GM18499 (cell line): Measurements from ENCODE around the gene NPIPA3.
"Not testable (repeated sequence)": the region's sequence is repeated elsewhere in the genome, so short reads cannot be mapped to it uniquely, and the experiment has no call there.

Experiments used
- ATAC-seq: cut with Tn5 transposase; IDR thresholded peaks from one replicate; pipeline ENCODE4 v1.9.1; 2021; ENCODE audit warnings: moderate number of reproducible peaks; ENCODE audit not compliant: insufficient read depth, unreplicated experiment

Gene NPIPA3

GRCh38 chr16:14741794-14742193 lies 38.6 kb downstream of the NPIPA3 start:
- ATAC-seq, result not testable (repeated sequence)

- ATAC-seq, result peak; percentile 84
Measured at GRCh38 chr16:14742273-14743128, 39.3 kb downstream of the NPIPA3 start, which contains the start of gene NPIPA2. TSS of gene NPIPA2 (plus strand) at chr16:14742533. CDS start at chr16:14748066, 5,533 bp downstream.

DNA sequence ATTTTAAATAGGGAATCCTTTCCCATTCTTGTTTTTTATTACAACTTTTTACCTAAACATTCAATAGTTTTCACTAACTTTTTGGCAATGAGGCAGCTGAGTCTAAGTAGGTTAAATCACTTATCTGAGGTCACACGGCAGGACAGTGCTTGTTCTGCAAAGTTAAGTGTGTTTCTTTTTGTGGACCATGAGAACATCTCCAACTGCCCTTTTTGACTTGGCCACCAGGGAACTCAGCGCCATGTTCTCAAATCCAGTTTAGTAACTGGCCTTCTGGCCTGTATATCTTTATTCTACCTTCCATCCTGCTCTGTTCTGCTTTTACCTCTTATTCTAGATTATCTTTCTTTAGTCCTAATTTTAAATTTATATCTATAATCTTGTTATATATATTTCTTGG lies 70.4 kb downstream of the NPIPA3 start:
- not testable (repeated sequence) for ATAC-seq

DNA sequence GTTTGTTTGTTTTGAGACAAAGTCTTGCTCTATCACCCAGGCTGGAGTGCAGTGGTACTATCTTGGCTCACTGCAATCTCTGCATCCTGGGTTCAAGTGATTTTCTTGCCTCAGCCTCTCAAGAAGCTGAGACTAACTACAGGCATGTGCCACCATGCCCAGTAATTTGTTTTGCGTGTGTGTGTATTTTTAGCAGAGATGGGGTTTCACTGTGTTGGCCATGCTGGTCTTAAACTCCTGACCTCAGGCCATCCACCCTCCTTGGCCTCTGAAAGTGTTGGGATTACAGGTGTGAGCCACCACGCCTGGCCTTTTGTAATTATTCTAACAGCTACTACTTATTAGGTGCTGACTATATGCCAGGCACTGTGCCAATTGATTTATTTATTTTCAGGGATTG lies 72.4 kb downstream of the NPIPA3 start:
- ATAC-seq, result not testable (repeated sequence)
